ENCODE results near the gene GPC6.

DNA sequence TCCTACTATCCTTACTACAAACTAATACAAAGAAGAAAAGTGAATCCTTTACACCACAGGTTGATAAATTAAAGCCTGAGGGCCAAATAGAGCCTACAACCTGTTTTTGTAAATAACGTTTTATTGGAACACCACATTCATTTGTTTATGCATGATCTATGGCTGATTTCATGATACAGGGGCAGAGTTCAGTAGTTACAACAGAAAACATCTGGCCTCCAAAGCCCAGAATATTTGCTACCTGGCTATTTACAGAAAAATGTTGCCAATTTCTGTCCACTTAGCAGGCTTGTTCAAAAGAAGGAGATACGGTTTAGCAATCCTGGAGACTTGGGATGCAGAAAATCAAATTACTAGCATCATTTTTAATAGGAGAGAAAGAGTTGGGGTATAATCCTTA is 1228.8 kb downstream of the GPC6 start:
- TF ChIP-seq CTCF (IDR thresholded peaks at IDR 0.05) (no peak), EZH2 (IDR thresholded peaks at IDR 0.05; ENCODE audit: borderline replicate concordance, insufficient read depth, low read depth, low read length, poor library complexity, severe bottlenecking) (no peak)

Measured in B cell (primary cell).